ENCODE results near the gene PIGZ. TPM values are rescaled to one million over a fixed set of nuclear protein-coding genes. Genes with fewer than 3 reads are reported as not detected.

The PIGZ gene
- total and polyA plus RNA-seq, 4 donors: 0.99 to 2.4 (median 1.6) TPM

DNA sequence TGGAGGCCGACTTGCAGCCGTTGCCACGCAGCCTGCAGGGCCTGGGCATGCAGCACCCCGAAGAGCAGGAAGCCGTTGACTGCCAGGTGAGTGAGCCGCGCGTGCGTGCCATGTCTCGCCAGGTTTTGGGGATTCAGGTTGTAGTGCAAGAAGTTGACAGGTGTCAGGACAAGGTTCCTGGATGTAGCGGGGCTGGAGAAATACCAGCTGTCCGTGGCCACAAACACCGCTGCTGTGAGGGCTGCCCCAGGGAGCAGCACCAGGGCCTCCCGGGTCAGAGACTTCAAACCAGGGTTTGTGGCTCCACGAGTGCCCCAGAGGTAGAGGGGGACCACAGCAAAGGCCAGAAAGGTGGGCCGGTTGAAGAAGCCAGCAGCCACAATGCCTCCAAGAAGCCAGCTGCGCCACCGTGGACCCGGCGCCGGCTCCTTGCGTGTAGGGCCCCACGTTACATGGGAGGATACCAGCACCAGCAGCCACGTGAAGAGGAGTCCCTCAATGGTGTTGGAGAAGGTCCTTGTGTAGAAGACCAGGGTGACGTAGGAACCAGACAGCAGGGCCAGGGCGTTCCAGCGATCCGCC lies 20.7 kb downstream of the PIGZ start:
- WGBS: 88% methylated on average over 28 of the region's 28 CpGs
- DNase-seq (ENCODE audit: low spot score): no peak
- no peak overlapping the region for H3K4me3 ChIP-seq (ENCODE audit: low read depth in 1 of 3, low read length in 3 of 3)
- no peak overlapping the region for H3K9ac ChIP-seq (ENCODE audit: low read depth in 1 of 2, low read length in 2 of 2)
- TF ChIP-seq, protein P1, sequence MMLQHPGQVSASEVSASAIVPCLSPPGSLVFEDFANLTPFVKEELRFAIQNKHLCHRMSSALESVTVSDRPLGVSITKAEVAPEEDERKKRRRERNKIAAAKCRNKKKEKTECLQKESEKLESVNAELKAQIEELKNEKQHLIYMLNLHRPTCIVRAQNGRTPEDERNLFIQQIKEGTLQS (IDR thresholded peaks at IDR 0.05): no peak
- TF ChIP-seq, protein P2, sequence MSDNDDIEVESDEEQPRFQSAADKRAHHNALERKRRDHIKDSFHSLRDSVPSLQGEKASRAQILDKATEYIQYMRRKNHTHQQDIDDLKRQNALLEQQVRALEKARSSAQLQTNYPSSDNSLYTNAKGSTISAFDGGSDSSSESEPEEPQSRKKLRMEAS (IDR thresholded peaks at IDR 0.05): no peak
- TF ChIP-seq HNF4A (conservative IDR thresholded peaks at IDR 0.05) (no peak), RAD21 (IDR thresholded peaks at IDR 0.05) (no peak), EGR1 (IDR thresholded peaks at IDR 0.05; ENCODE audit: low read depth in 2 of 2) (no peak), RXRA (IDR thresholded peaks at IDR 0.05) (no peak), FOXA1 (IDR thresholded peaks at IDR 0.05) (no peak), YY1 (IDR thresholded peaks at IDR 0.05) (no peak), SP1 (IDR thresholded peaks at IDR 0.05) (no peak), TAF1 (conservative IDR thresholded peaks at IDR 0.05) (no peak), FOXA2 (IDR thresholded peaks at IDR 0.05) (no peak), HNF4G (IDR thresholded peaks at IDR 0.05) (no peak), GABPA (IDR thresholded peaks at IDR 0.05 in 1 of 2, conservative IDR thresholded peaks at IDR 0.05 in 1 of 2) (no peak)
- TF ChIP-seq, protein P3, sequence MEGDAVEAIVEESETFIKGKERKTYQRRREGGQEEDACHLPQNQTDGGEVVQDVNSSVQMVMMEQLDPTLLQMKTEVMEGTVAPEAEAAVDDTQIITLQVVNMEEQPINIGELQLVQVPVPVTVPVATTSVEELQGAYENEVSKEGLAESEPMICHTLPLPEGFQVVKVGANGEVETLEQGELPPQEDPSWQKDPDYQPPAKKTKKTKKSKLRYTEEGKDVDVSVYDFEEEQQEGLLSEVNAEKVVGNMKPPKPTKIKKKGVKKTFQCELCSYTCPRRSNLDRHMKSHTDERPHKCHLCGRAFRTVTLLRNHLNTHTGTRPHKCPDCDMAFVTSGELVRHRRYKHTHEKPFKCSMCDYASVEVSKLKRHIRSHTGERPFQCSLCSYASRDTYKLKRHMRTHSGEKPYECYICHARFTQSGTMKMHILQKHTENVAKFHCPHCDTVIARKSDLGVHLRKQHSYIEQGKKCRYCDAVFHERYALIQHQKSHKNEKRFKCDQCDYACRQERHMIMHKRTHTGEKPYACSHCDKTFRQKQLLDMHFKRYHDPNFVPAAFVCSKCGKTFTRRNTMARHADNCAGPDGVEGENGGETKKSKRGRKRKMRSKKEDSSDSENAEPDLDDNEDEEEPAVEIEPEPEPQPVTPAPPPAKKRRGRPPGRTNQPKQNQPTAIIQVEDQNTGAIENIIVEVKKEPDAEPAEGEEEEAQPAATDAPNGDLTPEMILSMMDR (IDR thresholded peaks at IDR 0.05; ENCODE audit: low read depth, low read length, missing input control): no peak
- TF ChIP-seq, protein P4, sequence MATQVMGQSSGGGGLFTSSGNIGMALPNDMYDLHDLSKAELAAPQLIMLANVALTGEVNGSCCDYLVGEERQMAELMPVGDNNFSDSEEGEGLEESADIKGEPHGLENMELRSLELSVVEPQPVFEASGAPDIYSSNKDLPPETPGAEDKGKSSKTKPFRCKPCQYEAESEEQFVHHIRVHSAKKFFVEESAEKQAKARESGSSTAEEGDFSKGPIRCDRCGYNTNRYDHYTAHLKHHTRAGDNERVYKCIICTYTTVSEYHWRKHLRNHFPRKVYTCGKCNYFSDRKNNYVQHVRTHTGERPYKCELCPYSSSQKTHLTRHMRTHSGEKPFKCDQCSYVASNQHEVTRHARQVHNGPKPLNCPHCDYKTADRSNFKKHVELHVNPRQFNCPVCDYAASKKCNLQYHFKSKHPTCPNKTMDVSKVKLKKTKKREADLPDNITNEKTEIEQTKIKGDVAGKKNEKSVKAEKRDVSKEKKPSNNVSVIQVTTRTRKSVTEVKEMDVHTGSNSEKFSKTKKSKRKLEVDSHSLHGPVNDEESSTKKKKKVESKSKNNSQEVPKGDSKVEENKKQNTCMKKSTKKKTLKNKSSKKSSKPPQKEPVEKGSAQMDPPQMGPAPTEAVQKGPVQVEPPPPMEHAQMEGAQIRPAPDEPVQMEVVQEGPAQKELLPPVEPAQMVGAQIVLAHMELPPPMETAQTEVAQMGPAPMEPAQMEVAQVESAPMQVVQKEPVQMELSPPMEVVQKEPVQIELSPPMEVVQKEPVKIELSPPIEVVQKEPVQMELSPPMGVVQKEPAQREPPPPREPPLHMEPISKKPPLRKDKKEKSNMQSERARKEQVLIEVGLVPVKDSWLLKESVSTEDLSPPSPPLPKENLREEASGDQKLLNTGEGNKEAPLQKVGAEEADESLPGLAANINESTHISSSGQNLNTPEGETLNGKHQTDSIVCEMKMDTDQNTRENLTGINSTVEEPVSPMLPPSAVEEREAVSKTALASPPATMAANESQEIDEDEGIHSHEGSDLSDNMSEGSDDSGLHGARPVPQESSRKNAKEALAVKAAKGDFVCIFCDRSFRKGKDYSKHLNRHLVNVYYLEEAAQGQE (IDR thresholded peaks at IDR 0.05): no peak
- TF ChIP-seq, protein P5, sequence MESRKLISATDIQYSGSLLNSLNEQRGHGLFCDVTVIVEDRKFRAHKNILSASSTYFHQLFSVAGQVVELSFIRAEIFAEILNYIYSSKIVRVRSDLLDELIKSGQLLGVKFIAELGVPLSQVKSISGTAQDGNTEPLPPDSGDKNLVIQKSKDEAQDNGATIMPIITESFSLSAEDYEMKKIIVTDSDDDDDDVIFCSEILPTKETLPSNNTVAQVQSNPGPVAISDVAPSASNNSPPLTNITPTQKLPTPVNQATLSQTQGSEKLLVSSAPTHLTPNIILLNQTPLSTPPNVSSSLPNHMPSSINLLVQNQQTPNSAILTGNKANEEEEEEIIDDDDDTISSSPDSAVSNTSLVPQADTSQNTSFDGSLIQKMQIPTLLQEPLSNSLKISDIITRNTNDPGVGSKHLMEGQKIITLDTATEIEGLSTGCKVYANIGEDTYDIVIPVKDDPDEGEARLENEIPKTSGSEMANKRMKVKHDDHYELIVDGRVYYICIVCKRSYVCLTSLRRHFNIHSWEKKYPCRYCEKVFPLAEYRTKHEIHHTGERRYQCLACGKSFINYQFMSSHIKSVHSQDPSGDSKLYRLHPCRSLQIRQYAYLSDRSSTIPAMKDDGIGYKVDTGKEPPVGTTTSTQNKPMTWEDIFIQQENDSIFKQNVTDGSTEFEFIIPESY (IDR thresholded peaks at IDR 0.05): no peak
- peaks cover 2 to 13% (median 10%) of the 10 kb centered on the region in 4 donors for H3K4me1 ChIP-seq (ENCODE audit: control insufficient read depth in 4 of 4, insufficient read depth in 4 of 4, low read length in 3 of 4)
- no peak overlapping the region for H3K27ac ChIP-seq (ENCODE audit: low read depth in 1 of 2, low read length in 2 of 2)
- peaks cover 0 to 2% (median 0%) of the 10 kb centered on the region in 4 donors for H3K36me3 ChIP-seq (ENCODE audit: control insufficient read depth in 4 of 4, insufficient read depth in 3 of 4, low read depth in 1 of 4, low read length in 3 of 4)
- H3K9me3 ChIP-seq (ENCODE audit: control insufficient read depth in 4 of 4, low read length in 3 of 4): no peaks in the 10 kb centered on the region
- no peaks in the 10 kb centered on the region for H3K27me3 ChIP-seq (ENCODE audit: control insufficient read depth in 4 of 4, insufficient read depth in 4 of 4, low read length in 3 of 4)
